ENCODE results near the gene SUPT6H. TPM values are rescaled to one million over a fixed set of nuclear protein-coding genes. Genes with fewer than 3 reads are reported as not detected.

SUPT6H gene
- total RNA-seq, 3 donors from 2014 or later = 88.5 to 105 (median 98.3) TPM

- ATAC-seq = no peak
- DNase-seq = no peak
- Mint-ChIP-seq H3K4me1 (ENCODE audit: low read depth) (peaks cover 49% of the 10 kb centered on the region), H3K27me3 (ENCODE audit: low read depth) (no peaks in the 10 kb centered on the region), H3K9me3 (no peaks in the 10 kb centered on the region), H3K4me3 (no peak overlapping the region), H3K36me3 (ENCODE audit: insufficient read depth) (peaks cover 34% of the 10 kb centered on the region)
Observed at GRCh38 chr17:28665994-28666393, 4.0 kb downstream of the SUPT6H start.

GRCh38 chr17:28667870-28668269 lies 5.9 kb downstream of the SUPT6H start:
- Mint-ChIP-seq H3K27me3 (ENCODE audit: low read depth) (no peaks in the 10 kb centered on the region), H3K4me1 (ENCODE audit: low read depth) (peaks cover 43% of the 10 kb centered on the region), H3K4me3 (no peak overlapping the region), H3K9me3 (no peaks in the 10 kb centered on the region), H3K36me3 (ENCODE audit: insufficient read depth) (peaks cover 40% of the 10 kb centered on the region)
- ATAC-seq = no peak
- no peak for DNase-seq

GRCh38 chr17:28669918-28670317 lies 7.9 kb downstream of the SUPT6H start:
- Mint-ChIP-seq H3K36me3 (ENCODE audit: insufficient read depth) (peaks cover 45% of the 10 kb centered on the region), H3K4me1 (ENCODE audit: low read depth) (peaks cover 24% of the 10 kb centered on the region), H3K9me3 (no peaks in the 10 kb centered on the region), H3K27me3 (ENCODE audit: low read depth) (no peaks in the 10 kb centered on the region), H3K4me3 (no peak overlapping the region)
- DNase-seq (no peak), ATAC-seq (no peak)

- no peaks in the 10 kb centered on the region for H3K4me1 Mint-ChIP-seq (ENCODE audit: low read depth)
- H3K36me3 Mint-ChIP-seq (ENCODE audit: insufficient read depth) = peaks cover 45% of the 10 kb centered on the region
- H3K27me3 Mint-ChIP-seq (ENCODE audit: low read depth) = no peaks in the 10 kb centered on the region
- DNase-seq (no peak), ATAC-seq (no peak)
- H3K4me3 Mint-ChIP-seq = no peak overlapping the region
- no peaks in the 10 kb centered on the region for H3K9me3 Mint-ChIP-seq
Observed at GRCh38 chr17:28675490-28675889, 13.5 kb downstream of the SUPT6H start.

- Mint-ChIP-seq H3K4me3 (no peak overlapping the region), H3K4me1 (ENCODE audit: low read depth) (no peaks in the 10 kb centered on the region), H3K36me3 (ENCODE audit: insufficient read depth) (peaks cover 44% of the 10 kb centered on the region), H3K9me3 (no peaks in the 10 kb centered on the region), H3K27me3 (ENCODE audit: low read depth) (no peaks in the 10 kb centered on the region)
- no peak for ATAC-seq
- no peak for DNase-seq
Observed at GRCh38 chr17:28675980-28676379, 14.0 kb downstream of the SUPT6H start.

- no peaks in the 10 kb centered on the region for H3K4me1 Mint-ChIP-seq (ENCODE audit: low read depth)
- H3K9me3 Mint-ChIP-seq = no peaks in the 10 kb centered on the region
- H3K27me3 Mint-ChIP-seq (ENCODE audit: low read depth) = no peaks in the 10 kb centered on the region
- ATAC-seq (no peak), DNase-seq (no peak)
- peaks cover 52% of the 10 kb centered on the region for H3K36me3 Mint-ChIP-seq (ENCODE audit: insufficient read depth)
- H3K4me3 Mint-ChIP-seq = no peak overlapping the region
Observed at GRCh38 chr17:28682655-28683054, 20.6 kb downstream of the SUPT6H start.

DNA sequence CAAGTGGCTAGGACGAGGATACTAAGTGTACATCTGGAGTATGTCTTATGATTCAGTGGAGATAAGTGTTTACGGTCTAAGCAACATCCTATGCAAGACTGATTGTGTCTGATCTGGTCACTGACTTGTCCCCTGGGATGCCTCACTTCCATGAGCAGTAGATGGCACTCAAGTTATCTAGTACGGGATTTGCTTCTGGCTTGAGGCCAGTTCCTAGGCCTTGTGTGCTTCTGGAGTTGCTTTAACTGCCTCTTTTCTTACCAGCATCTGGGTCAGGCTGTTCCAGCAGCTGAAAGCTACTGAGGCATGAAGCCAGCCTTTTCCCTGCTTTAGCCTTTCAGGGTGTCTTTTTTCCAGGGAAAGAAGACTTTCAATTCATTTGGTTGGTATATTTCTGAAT lies 23.0 kb downstream of the SUPT6H start:
- no peak for DNase-seq
- Mint-ChIP-seq H3K4me1 (ENCODE audit: low read depth) (no peaks in the 10 kb centered on the region), H3K27me3 (ENCODE audit: low read depth) (no peaks in the 10 kb centered on the region), H3K4me3 (no peak overlapping the region), H3K9me3 (no peaks in the 10 kb centered on the region), H3K36me3 (ENCODE audit: insufficient read depth) (peaks cover 65% of the 10 kb centered on the region)
- no peak for ATAC-seq

DNA sequence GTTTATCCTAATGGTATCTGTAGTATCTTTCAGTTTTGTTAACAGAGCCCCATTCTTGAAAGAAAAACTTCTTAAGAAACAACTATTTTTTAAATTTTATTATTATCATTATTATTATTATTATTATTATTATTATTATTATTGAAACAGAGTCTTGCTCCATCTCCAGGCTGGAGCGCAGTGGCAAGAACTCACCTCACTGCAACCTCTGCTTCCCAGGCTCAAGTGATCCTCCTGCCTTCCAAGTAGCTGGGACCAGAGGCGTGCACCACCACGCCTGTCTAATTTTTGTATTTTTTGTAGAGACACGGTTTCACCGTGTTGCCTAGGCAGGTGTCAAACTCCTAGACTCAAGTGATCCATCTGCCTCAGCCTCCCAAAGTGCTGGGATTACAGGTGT lies 23.4 kb downstream of the SUPT6H start:
- no peak for DNase-seq
- no peak for ATAC-seq

DNA sequence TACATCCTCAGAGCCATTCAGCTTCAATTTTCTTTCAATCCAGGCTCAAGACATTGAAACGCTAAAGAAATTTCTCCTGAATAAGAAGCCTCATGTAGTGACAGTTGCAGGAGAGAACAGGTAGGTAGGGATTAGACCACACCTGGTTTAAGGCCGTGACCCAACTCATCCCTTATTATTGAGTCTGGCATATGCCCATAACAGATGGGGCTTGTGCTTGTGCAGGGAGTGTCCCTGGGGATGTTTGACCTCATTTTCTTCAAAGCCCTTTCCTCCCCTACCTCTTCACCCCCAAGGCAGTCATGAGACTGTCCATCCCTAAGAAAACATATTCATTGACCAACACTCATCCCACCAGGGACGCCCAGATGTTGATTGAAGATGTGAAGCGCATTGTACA lies 24.3 kb downstream of the SUPT6H start:
- H3K4me3 Mint-ChIP-seq = no peak overlapping the region
- no peaks in the 10 kb centered on the region for H3K27me3 Mint-ChIP-seq (ENCODE audit: low read depth)
- peaks cover 68% of the 10 kb centered on the region for H3K36me3 Mint-ChIP-seq (ENCODE audit: insufficient read depth)
- no peaks in the 10 kb centered on the region for H3K4me1 Mint-ChIP-seq (ENCODE audit: low read depth)
- H3K9me3 Mint-ChIP-seq = no peaks in the 10 kb centered on the region
- DNase-seq (no peak), ATAC-seq (no peak)

More for the DNA sequence above, 23.4 kb downstream of the SUPT6H start:
- H3K4me1 Mint-ChIP-seq (ENCODE audit: low read depth) = no peaks in the 10 kb centered on the region
- no peaks in the 10 kb centered on the region for H3K27me3 Mint-ChIP-seq (ENCODE audit: low read depth)
- H3K9me3 Mint-ChIP-seq = no peaks in the 10 kb centered on the region
- H3K4me3 Mint-ChIP-seq = no peak overlapping the region
- H3K36me3 Mint-ChIP-seq (ENCODE audit: insufficient read depth) = peaks cover 67% of the 10 kb centered on the region

GRCh38 chr17:28688481-28688880 lies 26.5 kb downstream of the SUPT6H start:
- H3K9me3 Mint-ChIP-seq = no peaks in the 10 kb centered on the region
- no peak overlapping the region for H3K4me3 Mint-ChIP-seq
- ATAC-seq (no peak), DNase-seq (no peak)
- H3K4me1 Mint-ChIP-seq (ENCODE audit: low read depth) = no peaks in the 10 kb centered on the region
- peaks cover 59% of the 10 kb centered on the region for H3K36me3 Mint-ChIP-seq (ENCODE audit: insufficient read depth)
- no peaks in the 10 kb centered on the region for H3K27me3 Mint-ChIP-seq (ENCODE audit: low read depth)

DNA sequence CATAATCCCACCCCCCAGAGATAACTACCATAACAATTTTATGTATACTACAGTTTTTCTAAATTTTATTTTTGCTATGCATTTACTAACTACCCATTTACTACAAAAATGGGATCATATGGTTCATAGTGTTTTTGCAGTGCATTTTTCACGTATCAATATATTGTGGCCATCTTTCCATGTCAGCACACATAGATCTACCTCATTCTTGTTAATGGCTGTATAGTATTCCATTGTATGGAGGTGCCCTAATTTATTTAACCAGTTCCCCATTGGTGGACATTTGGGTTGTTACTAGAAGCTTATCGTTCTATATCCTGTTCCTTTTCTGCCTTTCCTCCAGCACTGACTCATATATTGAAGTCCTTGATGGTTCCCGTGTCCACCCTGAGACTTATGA lies 27.0 kb downstream of the SUPT6H start:
- DNase-seq (no peak), ATAC-seq (no peak)
- H3K36me3 Mint-ChIP-seq (ENCODE audit: insufficient read depth) = peaks cover 59% of the 10 kb centered on the region
- no peaks in the 10 kb centered on the region for H3K4me1 Mint-ChIP-seq (ENCODE audit: low read depth)
- no peak overlapping the region for H3K4me3 Mint-ChIP-seq
- H3K9me3 Mint-ChIP-seq = no peaks in the 10 kb centered on the region
- no peaks in the 10 kb centered on the region for H3K27me3 Mint-ChIP-seq (ENCODE audit: low read depth)

GRCh38 chr17:28693869-28694268 lies 31.9 kb downstream of the SUPT6H start:
- no peaks in the 10 kb centered on the region for H3K27me3 Mint-ChIP-seq (ENCODE audit: low read depth)
- ATAC-seq = no peak
- H3K4me1 Mint-ChIP-seq (ENCODE audit: low read depth) = peaks cover 1% of the 10 kb centered on the region
- H3K9me3 Mint-ChIP-seq = no peaks in the 10 kb centered on the region
- DNase-seq = no peak
- peaks cover 44% of the 10 kb centered on the region for H3K36me3 Mint-ChIP-seq (ENCODE audit: insufficient read depth)
- H3K4me3 Mint-ChIP-seq = no peak overlapping the region

DNA sequence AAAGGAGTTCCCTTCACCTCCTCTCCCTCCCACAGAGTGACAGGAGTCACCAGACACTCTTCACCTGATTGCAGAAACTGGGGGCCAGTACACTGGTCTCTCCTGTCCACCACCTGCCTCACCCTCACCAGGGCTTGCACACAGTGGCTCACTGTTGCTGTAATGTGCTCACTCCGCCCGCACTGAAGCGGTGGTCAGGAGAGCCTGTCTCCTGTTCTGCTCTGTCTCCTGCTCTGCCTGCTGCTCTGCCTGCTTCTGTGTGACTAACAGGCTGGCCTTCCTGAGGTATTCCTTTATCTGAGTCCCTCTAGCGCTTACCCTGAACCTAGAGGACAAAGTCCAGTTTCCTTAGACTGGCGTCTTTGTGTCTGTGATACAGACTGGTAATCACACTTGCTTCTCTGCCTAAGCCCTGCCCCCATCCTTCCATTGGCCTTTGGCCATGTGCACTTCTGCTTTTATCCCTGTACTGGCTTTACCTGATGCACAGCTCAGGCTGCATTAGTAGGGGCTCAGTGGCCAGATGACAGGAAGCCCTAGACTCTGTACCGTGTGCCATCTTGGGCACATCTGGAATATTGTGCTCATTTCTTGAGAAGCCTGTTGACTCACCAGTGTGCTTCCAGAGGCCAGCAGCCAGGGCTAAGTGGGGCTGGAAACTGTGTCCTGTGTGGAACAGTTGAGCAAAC lies 36.4 kb downstream of the SUPT6H start:
- no peaks in the 10 kb centered on the region for H3K9me3 Mint-ChIP-seq

GRCh38 chr17:28700278-28700677 lies 38.3 kb downstream of the SUPT6H start:
- Mint-ChIP-seq H3K36me3 (ENCODE audit: insufficient read depth) (peaks cover 33% of the 10 kb centered on the region), H3K27me3 (ENCODE audit: low read depth) (no peaks in the 10 kb centered on the region), H3K9me3 (no peaks in the 10 kb centered on the region), H3K4me1 (ENCODE audit: low read depth) (peaks cover 1% of the 10 kb centered on the region), H3K4me3 (no peak overlapping the region)
- DNase-seq (no peak), ATAC-seq (no peak)

More for the DNA sequence above, 36.4 kb downstream of the SUPT6H start:
- Mint-ChIP-seq H3K4me1 (ENCODE audit: low read depth) (peaks cover 1% of the 10 kb centered on the region), H3K27me3 (ENCODE audit: low read depth) (no peaks in the 10 kb centered on the region), H3K4me3 (no peak overlapping the region), H3K36me3 (ENCODE audit: insufficient read depth) (peaks cover 35% of the 10 kb centered on the region)
- ATAC-seq (no peak), DNase-seq (no peak)

DNA sequence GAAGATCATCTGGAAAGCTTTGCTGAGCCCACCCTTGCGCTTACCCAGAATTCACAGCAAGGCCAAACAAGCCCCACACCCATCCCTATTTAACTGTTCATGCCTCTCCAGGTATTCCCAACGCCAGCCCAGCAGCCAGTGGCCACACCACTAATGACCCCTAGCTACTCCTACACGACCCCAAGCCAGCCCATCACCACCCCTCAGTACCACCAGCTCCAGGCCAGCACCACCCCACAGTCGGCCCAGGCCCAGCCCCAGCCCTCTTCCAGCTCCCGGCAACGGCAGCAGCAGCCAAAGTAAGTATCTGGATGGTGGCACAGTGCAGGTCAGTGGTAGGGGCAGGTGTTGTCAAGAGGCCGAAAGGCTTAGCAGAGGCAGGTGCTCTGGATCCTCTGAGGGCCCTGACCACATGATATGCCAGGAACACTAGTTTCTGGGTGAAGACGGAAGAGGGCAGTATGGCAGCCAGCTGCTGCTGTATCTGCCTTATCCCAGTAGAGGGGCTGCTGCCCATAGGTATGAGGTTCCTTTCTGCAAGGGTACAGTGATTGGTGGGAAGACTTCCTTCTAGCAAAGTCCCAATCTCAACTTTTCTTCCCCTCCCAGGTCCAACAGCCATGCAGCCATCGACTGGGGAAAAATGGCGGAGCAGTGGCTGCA lies 39.0 kb downstream of the SUPT6H start:
- H3K36me3 Mint-ChIP-seq (ENCODE audit: insufficient read depth) = peaks cover 31% of the 10 kb centered on the region
- H3K4me1 Mint-ChIP-seq (ENCODE audit: low read depth) = peaks cover 1% of the 10 kb centered on the region
- DNase-seq (no peak), ATAC-seq (no peak)
- no peak overlapping the region for H3K4me3 Mint-ChIP-seq
- H3K27me3 Mint-ChIP-seq (ENCODE audit: low read depth) = no peaks in the 10 kb centered on the region
- no peaks in the 10 kb centered on the region for H3K9me3 Mint-ChIP-seq

Measured in activated T-cell treated with anti-CD3 and anti-CD28 coated beads, Interleukin-2, amount 50 U/mL, for 4 hours (primary cell).